ENCODE data around the gene REM2.
"Not testable (repeated sequence)": the region's sequence is repeated elsewhere in the genome, so short reads cannot be mapped to it uniquely, and the experiment has no call there.

The REM2 gene

GRCh38 chr14:22848351-22849164 lies 34.5 kb upstream of the REM2 start:
- DNase-seq (ENCODE audit: low read depth), result peak; percentile 81

GRCh38 chr14:22849212-22849819 lies 33.7 kb upstream of the REM2 start:
- DNase-seq (ENCODE audit: low read depth), result no peak

GRCh38 chr14:22850944-22851764 lies 31.9 kb upstream of the REM2 start:
- DNase-seq (ENCODE audit: low read depth), result peak; percentile 94

GRCh38 chr14:22852178-22852577 lies 30.8 kb upstream of the REM2 start:
- DNase-seq (ENCODE audit: low read depth), result not testable (repeated sequence)

- no peak for DNase-seq (ENCODE audit: low read depth)
Observed at GRCh38 chr14:22852599-22852939, 30.5 kb upstream of the REM2 start.

- peak; percentile 72 for DNase-seq (ENCODE audit: low read depth)
Observed at GRCh38 chr14:22852940-22853767, 29.9 kb upstream of the REM2 start.

- not testable (repeated sequence) for DNase-seq (ENCODE audit: low read depth)
Observed at GRCh38 chr14:22854296-22854695, 28.7 kb upstream of the REM2 start.

GRCh38 chr14:22854963-22855724 lies 27.9 kb upstream of the REM2 start:
- no peak for DNase-seq (ENCODE audit: low read depth)

- no peak for DNase-seq (ENCODE audit: low read depth)
Observed at GRCh38 chr14:22856428-22856827, 26.6 kb upstream of the REM2 start.

GRCh38 chr14:22860377-22860776 lies 22.6 kb upstream of the REM2 start:
- not testable (repeated sequence) for DNase-seq (ENCODE audit: low read depth)

- no peak for DNase-seq (ENCODE audit: low read depth)
Observed at GRCh38 chr14:22861651-22862050, 21.4 kb upstream of the REM2 start.

- DNase-seq (ENCODE audit: low read depth), result no peak
Observed at GRCh38 chr14:22864979-22865378, 18.0 kb upstream of the REM2 start.

GRCh38 chr14:22865424-22866405 lies 17.3 kb upstream of the REM2 start:
- DNase-seq (ENCODE audit: low read depth), result no peak

- no peak for DNase-seq (ENCODE audit: low read depth)
Observed at GRCh38 chr14:22866874-22867273, 16.1 kb upstream of the REM2 start.

- no peak for DNase-seq (ENCODE audit: low read depth)
Observed at GRCh38 chr14:22870811-22871223, 12.2 kb upstream of the REM2 start.

- peak; percentile 86 for DNase-seq (ENCODE audit: low read depth)
Observed at GRCh38 chr14:22871224-22872032, 11.6 kb upstream of the REM2 start, which contains the start of gene LRP10. Gene LRP10 (plus strand): TSS chr14:22871740. CDS start chr14:22872304, 564 bp downstream.

GRCh38 chr14:22872033-22872832 lies 10.8 kb upstream of the REM2 start:
- DNase-seq (ENCODE audit: low read depth), result peak; percentile 75
